OCI-LY7 (cell line): ENCODE measurements around the gene TDRD12. TPM values are rescaled to one million over a fixed set of nuclear protein-coding genes. Genes with fewer than 3 reads are reported as not detected.
"Not testable (repeated sequence)": the region's sequence is repeated elsewhere in the genome, so short reads cannot be mapped to it uniquely, and the experiment has no call there.

ENCODE experiments used
- BruUV-seq: library from RNA; stranded (reverse); fragments of 400-500 nt; replicated peaks from 2 replicates; lab custom pipeline; 2021; lab: Mats Ljungman, UMichigan
- CTCF ChIA-PET: fragments of 300-600 bp; sonication (Branson Sonifier 250); formaldehyde crosslinking; loops from one replicate; lab custom pipeline; 2022; ENCODE audit warnings: antibody characterized with exemption; ENCODE audit not compliant: unreplicated experiment; lab: Charles Lee
- POLR2A ChIA-PET: fragments of 300-600 bp; sonication (Branson Sonifier 250); formaldehyde crosslinking; loops from one replicate; lab custom pipeline; 2022; ENCODE audit warnings: antibody characterized with exemption; lab: Charles Lee
- DNase-seq: peaks from one replicate; pipeline ENCODE4 v3.0.0-alpha.2; 2015; ENCODE audit warnings: low spot score
- H2AFZ ChIP-seq: fragments of 200-600 bp; sonication (generic), shearing (Covaris generic); 2 replicates; pipeline ENCODE4 v1.6.1; 2014; ENCODE audit warnings: mild to moderate bottlenecking, antibody characterized with exemption, low read length, moderate library complexity
- H3K27ac ChIP-seq: fragments of 200-600 bp; sonication (generic); 2 replicates; pipeline ENCODE4 v1.5.1; 2014; ENCODE audit warnings: mixed run types, low read depth, mild to moderate bottlenecking, moderate library complexity, low read length, inconsistent platforms; ENCODE audit not compliant: poor library complexity, severe bottlenecking
- H3K36me3 ChIP-seq: fragments of 200-600 bp; sonication (generic); 2 replicates; pipeline ENCODE4 v1.6.1; 2014; ENCODE audit warnings: mild to moderate bottlenecking, antibody characterized with exemption, low read length, moderate library complexity, mixed read lengths; ENCODE audit not compliant: insufficient read depth
- H3K4me1 ChIP-seq: fragments of 200-600 bp; sonication (generic); 2 replicates; pipeline ENCODE4 v1.5.1; 2014; ENCODE audit warnings: mild to moderate bottlenecking, low read length; ENCODE audit not compliant: insufficient read depth, poor library complexity, severe bottlenecking
- H3K4me2 ChIP-seq: fragments of 200-600 bp; sonication (generic); 2 replicates; pipeline ENCODE4 v1.6.1; 2014; ENCODE audit warnings: mild to moderate bottlenecking, low read length
- H3K4me3 ChIP-seq: fragments of 200-600 bp; sonication (generic); 2 replicates; pipeline ENCODE4 v1.5.1; 2014; ENCODE audit warnings: mild to moderate bottlenecking, low read depth, low read length; ENCODE audit not compliant: poor library complexity, severe bottlenecking
- H3K79me2 ChIP-seq: fragments of 200-600 bp; sonication (generic); 2 replicates; pipeline ENCODE4 v1.6.1; 2016; ENCODE audit warnings: low read depth, mild to moderate bottlenecking, low read length, moderate library complexity, mixed read lengths; ENCODE audit not compliant: insufficient read depth
- H3K9me2 ChIP-seq: fragments of 200-600 bp; sonication (generic); 2 replicates; pipeline ENCODE4 v1.6.1; 2016; ENCODE audit warnings: mild to moderate bottlenecking, low read length, mixed read lengths; ENCODE audit not compliant: insufficient read depth
- H3K9me3 ChIP-seq: fragments of 200-600 bp; sonication (generic); 2 replicates; pipeline ENCODE4 v1.6.1; 2014; ENCODE audit warnings: mild to moderate bottlenecking, mixed run types, low read length, mixed read lengths
- H4K20me1 ChIP-seq: fragments of 200-600 bp; sonication (generic); 2 replicates; pipeline ENCODE4 v1.6.1; 2014; ENCODE audit warnings: mild to moderate bottlenecking, antibody characterized with exemption, low read length, moderate library complexity, mixed read lengths; ENCODE audit not compliant: insufficient read depth
- CTCF ChIP-seq: fragments of 200-600 bp; sonication (generic); conservative IDR thresholded peaks from 2 replicates; pipeline ENCODE4 v1.5.1; 2014; ENCODE audit warnings: mild to moderate bottlenecking, antibody characterized with exemption, low read length, moderate library complexity, mixed read lengths
- EZH2phosphoT487 ChIP-seq: fragments of 200-600 bp; sonication (generic); IDR thresholded peaks from 2 replicates; pipeline ENCODE4 v1.6.1; 2018; ENCODE audit warnings: low read depth, borderline replicate concordance, mild to moderate bottlenecking, mixed run types, antibody characterized with exemption, low read length, moderate library complexity, mixed read lengths
- intact Hi-C: fragments of 100-400 bp; cut with micrococcal nuclease; formaldehyde crosslinking; loops from one replicate; pipeline ENCODE4 v1.10.0; 2022; ENCODE audit not compliant: unreplicated experiment
- total RNA-seq, 2 experiments: library from RNA; depleted of rRNA in 1 of 2; stranded (reverse); fragments of >200 nt in 1 of 2; shearing (Covaris generic) in 1 of 2; gene quantifications; 2 replicates each; pipeline ENCODE4 v1.2.3, GENCODE V29; 2014 to 2022

Gene TDRD12
- total RNA-seq, 2 experiments from 2014 or later: not detected

DNA sequence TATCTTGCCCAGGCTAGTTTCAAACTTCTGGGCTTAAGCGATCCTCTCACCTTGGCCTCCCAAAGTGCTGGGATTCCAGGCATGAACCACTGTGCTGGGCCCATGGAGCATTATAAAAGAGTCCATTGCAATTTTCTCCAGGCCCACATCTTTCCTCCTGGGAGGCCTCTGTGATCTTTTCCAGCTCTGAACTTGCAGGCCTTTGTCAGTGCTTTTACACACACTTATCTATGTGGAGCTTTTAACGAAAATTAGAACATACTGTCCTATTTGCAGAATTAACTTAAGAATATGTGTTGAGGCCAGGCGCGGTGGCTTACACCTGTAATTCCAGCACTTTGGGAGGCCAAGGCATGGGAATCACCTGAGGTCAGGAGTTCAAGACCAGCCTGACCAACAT is 23.9 kb downstream of the TDRD12 start:
- no TSS peak for BruUV-seq
- DNase-seq: no peak
- Histone ChIP-seq H3K4me1 (no peaks in the 10 kb centered on the region), H3K4me2 (no peak overlapping the region), H4K20me1 (no peaks in the 10 kb centered on the region), H3K9me2 (no peaks in the 10 kb centered on the region), H3K79me2 (no peaks in the 10 kb centered on the region), H3K36me3 (no peaks in the 10 kb centered on the region), H2AFZ (no peak overlapping the region), H3K4me3 (no peak overlapping the region), H3K9me3 (no peaks in the 10 kb centered on the region), H3K27ac (no peak overlapping the region)
- POLR2A ChIA-PET: no interaction called here
- intact Hi-C loops: no loop called here
- TF ChIP-seq EZH2phosphoT487 (no peak), CTCF (no peak)
- CTCF ChIA-PET: no interaction called here

DNA sequence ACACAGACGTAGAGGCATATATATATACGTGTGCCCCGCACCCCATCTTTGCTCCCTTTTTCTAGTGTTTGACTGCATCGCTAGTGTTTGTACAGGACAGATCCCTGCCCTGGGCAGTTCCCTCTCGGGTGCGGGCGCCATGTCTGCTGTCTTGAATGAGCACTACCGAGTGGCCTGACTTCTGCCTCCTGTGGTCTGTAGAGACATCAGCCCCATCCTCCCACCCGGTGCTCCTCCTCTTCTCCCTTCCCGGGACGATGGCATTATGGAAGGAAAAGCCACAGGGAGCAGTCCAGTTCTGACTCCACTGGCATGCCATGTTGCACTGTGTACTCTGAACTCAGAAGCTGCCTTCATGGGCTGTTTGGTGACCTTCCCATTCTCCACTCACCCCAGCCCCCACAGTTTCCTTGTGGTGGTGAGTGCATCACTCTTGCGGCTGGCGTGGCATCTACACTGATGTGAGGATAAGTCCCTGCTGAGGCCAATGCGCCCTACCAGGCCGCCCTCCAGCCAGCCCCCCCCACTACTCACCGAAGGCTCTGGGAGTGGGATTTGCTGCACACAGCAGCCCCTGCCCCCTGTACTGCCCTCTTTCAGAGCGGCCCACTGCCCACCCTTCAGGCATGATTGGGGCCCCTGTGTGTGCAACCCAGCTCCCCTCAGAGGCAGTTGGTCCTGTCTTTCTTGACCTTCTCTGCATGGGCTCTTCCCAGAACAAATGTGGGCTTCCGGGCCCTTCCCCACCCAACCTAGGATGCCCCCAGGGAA is 25.2 kb downstream of the TDRD12 start:
- Histone ChIP-seq H3K36me3 (no peaks in the 10 kb centered on the region), H4K20me1 (no peaks in the 10 kb centered on the region), H3K4me2 (no peak overlapping the region), H3K27ac (no peak overlapping the region), H2AFZ (no peak overlapping the region), H3K9me3 (no peaks in the 10 kb centered on the region), H3K79me2 (no peaks in the 10 kb centered on the region), H3K9me2 (no peaks in the 10 kb centered on the region), H3K4me3 (no peak overlapping the region), H3K4me1 (no peaks in the 10 kb centered on the region)
- BruUV-seq: no TSS peak
- ChIA-PET CTCF (no interaction called here), POLR2A (no interaction called here)
- TF ChIP-seq CTCF: no peak
- no peak for TF ChIP-seq EZH2phosphoT487
- DNase-seq: no peak
- intact Hi-C loops: no loop called here

DNA sequence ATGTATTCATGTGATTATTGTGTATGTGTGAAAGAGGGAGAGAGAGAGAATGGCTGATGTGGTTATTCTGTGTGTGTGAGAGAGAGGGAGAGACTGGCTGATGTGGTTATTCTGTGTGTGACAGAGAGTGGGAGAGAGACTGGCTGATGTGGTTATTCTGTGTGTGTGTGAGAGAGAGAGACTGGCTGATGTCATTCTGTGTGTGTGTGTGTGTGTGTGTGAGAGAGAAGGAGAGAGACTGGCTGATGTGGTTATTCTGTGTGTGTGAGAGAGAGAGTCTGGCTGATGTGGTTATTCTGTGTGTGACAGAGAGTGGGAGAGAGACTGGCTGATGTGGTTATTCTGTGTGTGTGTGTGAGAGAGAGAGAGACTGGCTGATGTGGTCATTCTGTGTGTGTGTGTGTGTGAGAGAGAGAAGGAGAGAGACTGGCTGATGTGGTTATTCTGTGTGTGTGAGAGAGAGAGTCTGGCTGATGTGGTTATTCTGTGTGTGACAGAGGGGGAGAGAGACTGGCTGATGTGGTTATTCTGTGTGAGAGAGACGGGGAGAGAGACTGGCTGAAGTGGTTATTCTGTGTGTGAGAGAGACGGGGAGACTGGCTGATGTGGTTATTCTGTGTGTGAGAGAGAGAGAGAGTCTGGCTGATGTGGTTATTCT is 26.2 kb downstream of the TDRD12 start:
- H3K9me2 ChIP-seq, H3K4me3 ChIP-seq, H3K79me2 ChIP-seq, H2AFZ ChIP-seq, CTCF ChIA-PET, H3K9me3 ChIP-seq, H3K36me3 ChIP-seq, H3K4me1 ChIP-seq, POLR2A ChIA-PET, DNase-seq, H3K4me2 ChIP-seq, H4K20me1 ChIP-seq, BruUV-seq, intact Hi-C loops, H3K27ac ChIP-seq: not testable (repeated sequence)

- POLR2A ChIA-PET, H3K36me3 ChIP-seq, H3K79me2 ChIP-seq, H2AFZ ChIP-seq, BruUV-seq, H4K20me1 ChIP-seq, DNase-seq, H3K9me2 ChIP-seq, H3K4me3 ChIP-seq, H3K9me3 ChIP-seq, H3K4me2 ChIP-seq, intact Hi-C loops, H3K4me1 ChIP-seq, H3K27ac ChIP-seq, CTCF ChIA-PET: not testable (repeated sequence)
These were observed 27.1 kb downstream of the TDRD12 start for GRCh38 chr19:32746631-32747196.
